HG03196 (cell line): ENCODE results near the gene MCRS1.

Source experiments
- ATAC-seq: cut with Tn5 transposase; IDR thresholded peaks from one replicate; pipeline ENCODE4 v1.9.1; 2021; ENCODE audit not compliant: unreplicated experiment

MCRS1 gene

GRCh38 chr12:49582850-49583249 lies 14.9 kb upstream of the MCRS1 start:
- ATAC-seq: no peak

DNA sequence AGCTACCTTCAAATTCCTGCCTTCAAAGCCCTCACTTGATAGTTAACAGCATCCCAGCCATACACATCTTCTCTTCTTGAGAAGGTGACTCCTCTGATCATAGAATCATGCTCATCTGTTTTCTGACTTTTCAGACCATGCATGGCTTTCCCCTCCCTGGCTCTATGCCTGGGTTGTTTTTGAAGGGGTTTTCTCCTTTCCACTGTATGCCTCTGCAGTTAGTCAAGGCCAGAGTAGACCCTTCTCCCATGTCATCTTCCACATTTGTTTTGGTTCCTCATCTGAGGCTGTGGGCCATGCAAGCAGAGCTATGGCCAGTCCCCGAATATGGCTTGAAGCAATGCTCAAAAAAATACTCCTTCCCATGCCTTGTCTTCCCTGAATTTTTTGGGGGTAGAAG lies 14.3 kb upstream of the MCRS1 start:
- no peak for ATAC-seq

GRCh38 chr12:49580572-49581535 lies 12.9 kb upstream of the MCRS1 start:
- no peak for ATAC-seq

- no peak for ATAC-seq
Measured at GRCh38 chr12:49578471-49579112, 10.7 kb upstream of the MCRS1 start.

- no peak for ATAC-seq
Measured at GRCh38 chr12:49577589-49578315, 9.8 kb upstream of the MCRS1 start.

- ATAC-seq: peak; percentile 12
Measured at GRCh38 chr12:49568442-49569162, 660 bp upstream of the MCRS1 start.

- ATAC-seq: no peak
Measured at GRCh38 chr12:49567302-49567610, 686 bp downstream of the MCRS1 start.

DNA sequence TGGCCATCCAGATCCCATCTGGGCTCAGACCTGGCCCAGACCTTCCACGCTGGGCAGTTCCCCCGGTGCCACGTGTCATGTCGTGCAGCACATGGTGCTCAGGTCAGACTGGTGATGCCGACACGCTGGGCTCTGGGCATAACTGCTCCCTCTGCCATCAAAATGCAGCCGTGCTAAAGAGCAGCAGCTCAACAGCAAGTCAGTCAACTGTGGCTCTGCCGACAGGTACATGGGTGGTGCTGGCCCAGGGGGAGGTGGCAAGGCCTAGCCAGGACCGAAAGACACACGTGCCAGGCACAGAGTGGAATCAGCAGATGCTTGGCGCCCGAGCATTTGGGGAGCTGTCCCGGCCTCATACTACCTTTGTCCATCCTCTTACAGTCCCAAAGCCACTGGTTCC lies 1.6 kb downstream of the MCRS1 start:
- ATAC-seq: no peak

GRCh38 chr12:49565406-49566265 lies 2.3 kb downstream of the MCRS1 start:
- no peak for ATAC-seq

DNA sequence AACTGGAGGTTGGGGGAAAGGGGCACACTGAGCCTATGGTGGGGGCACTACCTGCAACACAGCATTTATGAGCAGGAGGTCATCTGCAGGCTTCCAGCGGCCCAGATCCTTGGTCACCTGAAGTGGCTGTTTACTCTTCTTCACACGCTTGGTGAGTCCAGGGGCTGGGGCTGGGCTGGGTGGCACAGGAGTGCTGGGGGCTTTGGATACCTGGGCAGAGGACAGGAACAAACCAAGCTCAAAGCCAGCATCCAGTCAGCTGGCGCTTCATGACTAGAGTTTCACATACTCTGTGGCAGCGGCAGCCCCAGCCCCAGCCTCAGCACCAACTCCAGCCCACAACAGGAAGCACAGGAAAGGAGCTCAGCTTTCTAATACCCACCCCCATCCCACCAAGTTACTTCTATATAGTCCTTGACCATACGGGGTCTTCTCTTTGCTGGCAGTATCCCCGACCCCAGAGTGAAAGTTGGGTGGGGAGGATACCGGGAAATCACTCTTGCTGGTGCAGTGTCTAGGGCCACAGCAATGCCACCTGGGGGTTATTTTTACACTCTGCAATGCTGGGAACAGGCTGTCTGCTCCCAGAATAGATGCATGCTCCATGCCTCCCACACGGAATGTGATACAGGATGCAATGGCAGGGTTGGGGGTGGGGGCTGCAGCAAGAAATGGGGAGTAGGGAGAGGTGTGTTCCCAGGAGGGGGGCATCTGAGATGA lies 3.1 kb downstream of the MCRS1 start:
- ATAC-seq: no peak

DNA sequence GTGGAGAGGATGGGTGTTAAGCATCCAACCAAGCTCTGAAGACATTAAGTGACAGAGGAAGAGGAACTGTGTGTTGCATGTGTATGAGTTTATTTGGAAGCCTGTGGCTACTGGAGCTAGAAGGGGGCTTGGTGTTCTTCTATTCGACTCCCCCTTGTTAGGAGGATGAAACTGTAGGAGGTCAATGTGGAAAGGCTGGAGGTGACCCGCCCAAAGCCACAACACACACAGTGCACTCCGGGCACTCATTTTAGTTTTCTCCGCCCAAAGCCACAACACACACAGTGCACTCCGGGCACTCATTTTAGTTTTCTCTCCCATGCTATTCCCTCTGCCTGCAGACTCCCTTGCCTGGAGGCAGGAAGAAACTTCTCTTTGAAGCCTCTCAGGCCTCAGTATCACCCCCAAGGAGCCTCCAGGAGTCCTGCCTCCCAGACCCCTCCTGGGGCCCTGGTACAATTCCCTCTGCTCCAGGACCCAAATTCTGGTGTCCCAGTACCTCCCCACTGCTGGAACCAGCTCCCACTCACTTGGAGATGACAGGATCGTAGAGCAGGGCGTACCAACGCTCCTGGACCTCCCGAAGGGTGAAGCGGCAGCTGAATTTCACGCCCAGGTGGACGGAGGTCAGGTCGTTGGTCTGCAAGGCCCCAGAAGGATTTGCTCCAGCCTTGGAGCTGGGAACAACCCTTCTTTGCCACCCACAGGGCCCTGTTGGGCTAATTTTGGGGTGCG lies 3.8 kb downstream of the MCRS1 start:
- no peak for ATAC-seq

GRCh38 chr12:49562831-49563230 lies 5.1 kb downstream of the MCRS1 start:
- ATAC-seq: no peak

DNA sequence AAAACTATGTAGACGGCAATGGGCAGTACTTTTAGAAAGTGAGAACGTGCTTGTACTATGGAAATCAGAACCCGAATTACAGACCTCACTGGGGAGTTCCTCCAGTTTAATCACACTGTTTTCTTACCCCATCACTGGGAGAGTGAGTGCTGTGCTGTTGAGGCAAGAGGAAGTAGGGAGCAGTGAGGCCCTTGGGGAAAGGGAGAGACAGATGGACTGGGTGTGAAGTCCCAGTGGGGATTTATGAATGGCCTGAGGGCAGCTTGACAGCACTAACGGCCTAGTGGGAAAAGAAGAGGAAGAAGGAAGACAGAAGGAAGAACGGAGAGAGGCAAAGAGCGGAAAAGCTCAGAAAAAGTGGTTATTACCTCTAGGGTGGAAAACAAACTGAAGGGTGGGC lies 5.7 kb downstream of the MCRS1 start:
- no peak for ATAC-seq

GRCh38 chr12:49560695-49561094 lies 7.2 kb downstream of the MCRS1 start:
- ATAC-seq: no peak

- ATAC-seq: no peak
Measured at GRCh38 chr12:49559011-49559675, 8.8 kb downstream of the MCRS1 start.

- ATAC-seq: no peak
Measured at GRCh38 chr12:49558526-49558925, 9.4 kb downstream of the MCRS1 start.

DNA sequence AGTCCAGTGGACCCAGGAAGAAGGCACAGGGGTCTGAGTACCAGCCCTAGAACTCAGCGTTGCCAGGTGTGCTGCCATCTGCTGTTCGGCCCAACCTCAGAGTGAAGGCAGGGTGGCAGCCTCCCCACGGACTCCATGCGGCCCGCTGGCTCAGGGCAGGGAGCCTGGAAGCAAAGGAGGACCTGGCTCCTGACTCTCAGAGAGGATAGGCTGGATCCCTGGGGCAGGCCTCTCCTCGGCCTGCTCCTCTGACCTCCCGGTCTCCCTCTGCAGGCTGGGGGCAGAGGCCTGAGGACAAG lies 10.1 kb downstream of the MCRS1 start:
- ATAC-seq: no peak

DNA sequence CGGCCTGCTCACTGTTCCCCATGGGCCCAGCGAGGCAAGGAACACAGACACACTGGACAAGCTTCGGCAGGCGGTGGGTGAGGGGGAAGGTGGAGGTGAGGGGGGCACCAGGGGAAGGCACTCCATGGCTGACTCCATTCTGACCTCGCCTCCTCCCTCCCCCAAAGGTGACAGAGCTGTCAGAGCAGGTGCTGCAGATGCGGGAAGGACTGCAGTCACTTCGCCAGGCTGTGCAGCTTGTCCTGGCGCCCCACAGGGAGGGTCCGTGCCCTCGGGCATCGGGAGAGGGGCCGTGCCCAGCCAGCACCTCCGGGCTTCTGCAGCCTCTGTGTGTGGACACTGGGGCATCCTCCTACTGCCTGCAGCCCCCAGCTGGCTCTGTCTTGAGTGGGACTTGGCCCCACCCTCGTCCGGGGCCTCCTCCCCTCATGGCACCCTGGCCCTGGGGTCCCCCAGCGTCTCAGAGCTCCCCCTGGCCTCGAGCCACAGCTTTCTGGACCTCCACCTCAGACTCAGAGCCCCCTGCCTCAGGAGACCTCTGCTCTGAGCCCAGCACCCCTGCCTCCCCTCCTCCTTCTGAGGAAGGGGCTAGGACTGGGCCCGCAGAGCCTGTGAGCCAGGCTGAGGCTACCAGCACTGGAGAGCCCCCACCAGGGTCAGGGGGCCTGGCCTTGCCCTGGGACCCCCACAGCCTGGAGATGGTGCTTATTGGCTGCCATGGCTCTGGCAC lies 10.6 kb downstream of the MCRS1 start:
- no peak for ATAC-seq
